HFF-Myc (cell line): ENCODE results near the gene PCOLCE2.

Experiments used
- DNase-seq: peaks from one replicate; pipeline ENCODE4 v3.0.0-alpha.2; 2011; ENCODE audit warnings: low read depth; ENCODE audit errors: extremely low read depth
- H3K4me3 ChIP-seq: replicated peaks from 2 replicates; pipeline ENCODE4 v1.5.1; 2011; ENCODE audit warnings: low read depth, mild to moderate bottlenecking, control low read depth, low read length
- CTCF ChIP-seq: IDR thresholded peaks from 2 replicates; pipeline ENCODE4 v1.5.1; 2012; ENCODE audit warnings: mild to moderate bottlenecking, low read depth, low read length, control low read depth; ENCODE audit errors: missing control alignments

PCOLCE2 gene

DNA sequence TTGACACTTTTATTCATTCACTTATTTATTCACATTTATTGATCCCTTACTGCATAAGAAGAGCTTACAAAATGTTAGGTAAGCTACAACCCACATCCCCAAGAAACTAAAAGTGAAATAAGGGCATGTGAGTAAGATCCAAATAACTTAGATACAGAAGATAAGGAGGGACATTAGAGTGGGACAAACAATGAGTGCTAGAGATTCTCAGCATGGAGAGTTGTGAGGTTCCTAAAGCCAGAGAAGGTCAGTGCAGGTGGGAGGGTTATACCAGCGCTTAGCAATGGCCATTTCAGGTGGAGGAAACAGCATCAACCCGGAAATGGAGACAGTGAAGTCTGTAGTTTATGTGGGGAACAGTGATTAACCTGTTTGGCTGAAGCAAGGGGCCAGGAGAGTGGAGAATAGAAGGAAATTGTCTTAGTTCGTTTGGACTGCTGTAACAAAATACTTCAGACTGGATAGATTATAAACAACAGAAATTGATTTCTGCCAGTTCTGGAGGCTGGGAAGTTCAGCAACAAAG is 25.5 kb upstream of the PCOLCE2 start:
- no peak for TF ChIP-seq CTCF
- no peak for DNase-seq
- H3K4me3 ChIP-seq, result no peak overlapping the region

GRCh38 chr3:142913432-142913831 is 24.5 kb upstream of the PCOLCE2 start:
- no peak for TF ChIP-seq CTCF
- no peak for DNase-seq
- H3K4me3 ChIP-seq, result no peak overlapping the region

- H3K4me3 ChIP-seq, result no peak overlapping the region
- no peak for TF ChIP-seq CTCF
- DNase-seq, result no peak
These were observed 23.7 kb upstream of the PCOLCE2 start for GRCh38 chr3:142912402-142913172.

GRCh38 chr3:142910280-142910679 is 21.4 kb upstream of the PCOLCE2 start:
- TF ChIP-seq CTCF, result no peak
- DNase-seq, result no peak
- no peak overlapping the region for H3K4me3 ChIP-seq

GRCh38 chr3:142909282-142909681 is 20.4 kb upstream of the PCOLCE2 start:
- H3K4me3 ChIP-seq, result no peak overlapping the region

DNA sequence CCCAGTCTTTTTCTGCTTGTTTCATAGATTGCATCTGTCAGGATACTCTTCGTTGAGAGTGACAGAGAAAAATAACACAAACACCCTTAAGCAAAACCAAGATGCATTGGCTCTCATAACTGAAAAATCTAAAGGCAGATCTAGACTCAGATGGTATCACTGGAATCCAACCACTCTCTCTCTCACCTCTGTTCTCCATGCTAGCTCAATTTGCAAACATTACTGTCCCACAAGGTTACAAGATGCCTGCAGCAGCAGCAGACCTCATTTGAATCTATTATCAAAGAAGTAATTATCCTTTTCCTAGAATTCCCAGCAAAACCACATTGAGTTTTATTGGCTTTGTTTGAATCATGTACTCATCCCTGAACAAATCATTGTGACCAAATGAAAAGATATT is 19.1 kb upstream of the PCOLCE2 start:
- H3K4me3 ChIP-seq, result no peak overlapping the region
- TF ChIP-seq CTCF, result no peak
- no peak for DNase-seq

More at GRCh38 chr3:142909282-142909681, 20.4 kb upstream of the PCOLCE2 start:
- DNase-seq, result no peak
- no peak for TF ChIP-seq CTCF
